ENCODE data around the gene DUSP14. TPM values are rescaled to one million over a fixed set of nuclear protein-coding genes. Genes with fewer than 3 reads are reported as not detected.

The DUSP14 gene
- total and polyA plus RNA-seq, 9 of the 15 experiments (the other 6 are each of a cell fraction or from before 2014, with no cell fraction given): 20.2 to 74.0 (median 31.8) TPM

- WGBS (ENCODE audit: insufficient coverage, low coverage, missing lambda C conversion rate): 76% methylated on average over 4 of the region's 4 CpGs
- Histone ChIP-seq H3K9me3 (replicated peaks; ENCODE audit: control insufficient read depth, insufficient read depth, low read depth, low read length) (no peaks in the 10 kb centered on the region), H3K27me3 (ENCODE audit: control insufficient read depth in 2 of 2, insufficient read depth in 2 of 2, low read length in 2 of 2) (no peaks in the 10 kb centered on the region), H3K9ac (ENCODE audit: insufficient read depth in 1 of 2, low read depth in 2 of 2, low read length in 2 of 2) (no peak overlapping the region), H3K27ac (ENCODE audit: extremely low read depth, low read depth, low read length) (no peak overlapping the region), H3K4me2 (ENCODE audit: insufficient read depth, low read length) (no peak overlapping the region), H3K4me3 (no peak overlapping the region), H3K9me1 (ENCODE audit: control insufficient read depth, insufficient read depth, low read length) (no peaks in the 10 kb centered on the region), H3K36me3 (ENCODE audit: control insufficient read depth, insufficient read depth, low read length) (peaks cover 35% of the 10 kb centered on the region), H3K4me1 (replicated peaks in 1 of 2; ENCODE audit: control insufficient read depth in 2 of 2, insufficient read depth in 2 of 2, low read length in 2 of 2) (no peaks in the 10 kb centered on the region), H2AFZ (ENCODE audit: low read depth, low read length) (no peak overlapping the region), H4K20me1 (replicated peaks; ENCODE audit: control insufficient read depth, insufficient read depth, low read length) (no peaks in the 10 kb centered on the region), H3K79me2 (ENCODE audit: control insufficient read depth, insufficient read depth, low read length) (no peaks in the 10 kb centered on the region)
- no peak for ATAC-seq
- no peak for FAIRE-seq
- TF ChIP-seq ILF3 (IDR thresholded peaks at IDR 0.05; ENCODE audit: borderline replicate concordance) (no peak), BCL6 (CRISPR knock-in tag; IDR thresholded peaks at IDR 0.05) (no peak), HCFC1 (IDR thresholded peaks at IDR 0.05; ENCODE audit: low read depth, low read length) (no peak), C11orf30 (IDR thresholded peaks at IDR 0.05; ENCODE audit: low read depth) (no peak), SLC30A9 (CRISPR knock-in tag; IDR thresholded peaks at IDR 0.05) (no peak), NFIX (CRISPR knock-in tag; IDR thresholded peaks at IDR 0.05; ENCODE audit: low read depth) (no peak), PHF21A (IDR thresholded peaks at IDR 0.05; ENCODE audit: borderline replicate concordance, low read depth) (no peak), STAG1 (CRISPR knock-in tag; IDR thresholded peaks at IDR 0.05; ENCODE audit: borderline replicate concordance) (no peak), MLLT1 (IDR thresholded peaks at IDR 0.05) (no peak), HOMEZ (CRISPR knock-in tag; IDR thresholded peaks at IDR 0.05) (no peak)
- ChIA-PET CTCF (ENCODE audit: low intra/inter-chr PET ratio) (no interaction called here), POLR2A (no interaction called here)
- no peak for DNase-seq (ENCODE audit: extremely low read depth in 1 of 4, low spot score in 3 of 4)
- intact Hi-C loops (cut with micrococcal nuclease) (no loop called here), in situ Hi-C loops (cut with MboI) (no loop called here)
- no TSS peak for BruUV-seq (replicated peaks)
Observed at GRCh38 chr17:37530420-37530819, 40.7 kb downstream of the DUSP14 start.
